Adrenal gland (tissue), 5 donors: ENCODE data around the gene KCNA1.

Experiments used
- POLR2A ChIP-seq, 2 donors: fragments of 450-650 bp; IDR thresholded peaks; one replicate each; pipeline ENCODE4 v1.6.1; 2017; ENCODE audit warnings: antibody characterized with exemption in 2 of 2, mild to moderate bottlenecking in 2 of 2, moderate library complexity in 1 of 2
- TF ChIP-seq, protein P1 (sequence below), 6 experiments: fragments of 450-650 bp in 4 of 6; fragments of 200-600 bp in 2 of 6; sonication (generic) in 1 of 6; IDR thresholded peaks; 1 replicate in 5 of 6; 2 replicates in 1 of 6; pipeline versions ENCODE4 v1.5.1 to v1.8.0; 2016 to 2021; ENCODE audit warnings: antibody characterized with exemption in 6 of 6, mild to moderate bottlenecking in 2 of 6, moderate library complexity in 1 of 6
- donor health status: DM: no; HTN: no; CAD: no.

- TF ChIP-seq, protein P1, sequence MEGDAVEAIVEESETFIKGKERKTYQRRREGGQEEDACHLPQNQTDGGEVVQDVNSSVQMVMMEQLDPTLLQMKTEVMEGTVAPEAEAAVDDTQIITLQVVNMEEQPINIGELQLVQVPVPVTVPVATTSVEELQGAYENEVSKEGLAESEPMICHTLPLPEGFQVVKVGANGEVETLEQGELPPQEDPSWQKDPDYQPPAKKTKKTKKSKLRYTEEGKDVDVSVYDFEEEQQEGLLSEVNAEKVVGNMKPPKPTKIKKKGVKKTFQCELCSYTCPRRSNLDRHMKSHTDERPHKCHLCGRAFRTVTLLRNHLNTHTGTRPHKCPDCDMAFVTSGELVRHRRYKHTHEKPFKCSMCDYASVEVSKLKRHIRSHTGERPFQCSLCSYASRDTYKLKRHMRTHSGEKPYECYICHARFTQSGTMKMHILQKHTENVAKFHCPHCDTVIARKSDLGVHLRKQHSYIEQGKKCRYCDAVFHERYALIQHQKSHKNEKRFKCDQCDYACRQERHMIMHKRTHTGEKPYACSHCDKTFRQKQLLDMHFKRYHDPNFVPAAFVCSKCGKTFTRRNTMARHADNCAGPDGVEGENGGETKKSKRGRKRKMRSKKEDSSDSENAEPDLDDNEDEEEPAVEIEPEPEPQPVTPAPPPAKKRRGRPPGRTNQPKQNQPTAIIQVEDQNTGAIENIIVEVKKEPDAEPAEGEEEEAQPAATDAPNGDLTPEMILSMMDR (IDR thresholded peaks at IDR 0.05), result no peak
- no peak for TF ChIP-seq POLR2A (IDR thresholded peaks at IDR 0.05)
Measured at GRCh38 chr12:4957761-4958160, 48.1 kb downstream of the KCNA1 start.
